Caco-2 (cell line): Measurements from ENCODE around the gene STAT5B. TPM values are rescaled to one million over a fixed set of nuclear protein-coding genes. Genes with fewer than 3 reads are reported as not detected.

Experiments
- BruUV-seq: library from RNA; stranded (reverse); fragments of 400-500 nt; replicated peaks from 2 replicates; lab custom pipeline; 2021; lab: Mats Ljungman, UMichigan
- CTCF ChIA-PET: fragments of 300-600 bp; sonication (Branson Sonifier 250); formaldehyde crosslinking; loops from one replicate; lab custom pipeline; 2022; ENCODE audit warnings: antibody characterized with exemption; lab: Charles Lee
- POLR2A ChIA-PET: fragments of 300-600 bp; sonication (Branson Sonifier 250); formaldehyde crosslinking; loops from one replicate; lab custom pipeline; 2022; ENCODE audit warnings: antibody characterized with exemption; lab: Charles Lee
- DNase-seq, 2 experiments: peaks; one replicate each; pipeline versions ENCODE4 v3.0.0 to v3.0.0-alpha.2; 2020 to 2022
- H3K27me3 ChIP-seq: replicated peaks from 2 replicates; pipeline ENCODE4 v1.6.0; 2011; ENCODE audit warnings: low read length; ENCODE audit not compliant: control insufficient read depth, insufficient read depth
- H3K36me3 ChIP-seq: 2 replicates; pipeline ENCODE4 v1.5.1; 2011; ENCODE audit warnings: low read length; ENCODE audit not compliant: control insufficient read depth, insufficient read depth
- H3K4me1 ChIP-seq: fragments of 250-450 bp; sonication (Bioruptor Pico); 2 replicates; pipeline ENCODE4 v1.5.1; 2020; ENCODE audit warnings: mild to moderate bottlenecking
- H3K4me3 ChIP-seq: 2 replicates; pipeline ENCODE4 v1.5.1; 2011; ENCODE audit warnings: low read depth, mild to moderate bottlenecking, control low read depth, low read length
- H3K9me3 ChIP-seq: fragments of 250-450 bp; sonication (Bioruptor Pico); 2 replicates; pipeline ENCODE4 v1.5.1; 2020; ENCODE audit warnings: mild to moderate bottlenecking, moderate library complexity
- H3K27ac Mint-ChIP-seq: one replicate; pipeline ENCODE4 v1.8.0; 2022; ENCODE audit warnings: mixed read lengths; ENCODE audit not compliant: unreplicated experiment
- H3K27me3 Mint-ChIP-seq: one replicate; pipeline ENCODE4 v1.8.0; 2022; ENCODE audit warnings: mixed read lengths; ENCODE audit not compliant: insufficient read depth, unreplicated experiment
- H3K36me3 Mint-ChIP-seq: one replicate; pipeline ENCODE4 v1.8.0; 2022; ENCODE audit warnings: mild to moderate bottlenecking, mixed read lengths; ENCODE audit not compliant: insufficient read depth, unreplicated experiment
- H3K4me1 Mint-ChIP-seq: one replicate; pipeline ENCODE4 v1.8.0; 2022; ENCODE audit warnings: low read depth, mixed read lengths; ENCODE audit not compliant: unreplicated experiment
- H3K4me3 Mint-ChIP-seq: one replicate; pipeline ENCODE4 v1.8.0; 2022; ENCODE audit warnings: mild to moderate bottlenecking, moderate library complexity, mixed read lengths; ENCODE audit not compliant: unreplicated experiment
- H3K9me3 Mint-ChIP-seq: one replicate; pipeline ENCODE4 v1.8.0; 2022; ENCODE audit warnings: mixed read lengths; ENCODE audit not compliant: unreplicated experiment
- intact Hi-C: fragments of 100-400 bp; cut with micrococcal nuclease; formaldehyde crosslinking; loops from one replicate; pipeline ENCODE4 v1.10.0; 2022; ENCODE audit not compliant: unreplicated experiment
- total RNA-seq: library from RNA; stranded (reverse); gene quantifications from 2 replicates; pipeline ENCODE4 v1.2.3, GENCODE V29; 2022
- TF ChIP-seq, protein P1 (sequence below), 2 experiments: fragments of 200-600 bp in 1 of 2; IDR thresholded peaks; 1 replicate in 1 of 2; 2 replicates in 1 of 2; pipeline versions ENCODE4 v1.5.1 to v1.8.0; 2011 to 2022; ENCODE audit warnings: antibody characterized with exemption in 1 of 2, control low read depth in 1 of 2, inconsistent platforms in 1 of 2, low read depth in 1 of 2, low read length in 1 of 2, mild to moderate bottlenecking in 1 of 2, moderate library complexity in 1 of 2; ENCODE audit not compliant: insufficient read depth in 1 of 2, severe bottlenecking in 1 of 2, unreplicated experiment in 1 of 2

The STAT5B gene
- total RNA-seq, 1 experiment from 2014 or later, result 46.9 TPM

DNA sequence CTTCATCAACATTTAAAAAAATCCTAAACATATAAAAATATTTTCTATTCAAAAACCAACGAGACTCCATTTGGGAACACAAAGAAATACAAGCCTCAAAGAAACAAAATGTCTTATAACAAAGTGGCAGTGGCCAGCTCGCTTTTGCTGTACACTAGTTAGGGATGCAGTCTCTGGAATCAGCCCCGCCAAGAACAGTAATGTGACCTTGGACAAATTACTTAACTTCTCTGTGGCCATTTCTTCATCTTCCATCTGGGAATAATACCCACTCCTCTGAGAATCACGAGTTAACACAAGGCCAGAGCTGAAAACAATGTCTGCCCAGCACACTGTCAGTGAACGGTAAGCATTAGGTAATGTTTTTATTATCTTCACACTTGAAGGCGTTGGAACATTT is 5.6 kb downstream of the STAT5B start:
- CTCF ChIA-PET, result no interaction called here
- Histone ChIP-seq H3K4me3 (no peak overlapping the region), H3K36me3 (no peaks in the 10 kb centered on the region), H3K9me3 (no peaks in the 10 kb centered on the region), H3K4me1 (peaks cover 18% of the 10 kb centered on the region), H3K27me3 (no peaks in the 10 kb centered on the region)
- no peak for DNase-seq
- no peaks in the 10 kb centered on the region for H3K36me3 Mint-ChIP-seq
- H3K4me3 Mint-ChIP-seq, result no peak overlapping the region
- no peaks in the 10 kb centered on the region for H3K27me3 Mint-ChIP-seq
- intact Hi-C loops, result no loop called here
- no peak overlapping the region for H3K27ac Mint-ChIP-seq
- peaks cover 26% of the 10 kb centered on the region for H3K4me1 Mint-ChIP-seq
- no TSS peak for BruUV-seq
- H3K9me3 Mint-ChIP-seq, result no peaks in the 10 kb centered on the region
- POLR2A ChIA-PET, result no interaction called here
- TF ChIP-seq, protein P1, sequence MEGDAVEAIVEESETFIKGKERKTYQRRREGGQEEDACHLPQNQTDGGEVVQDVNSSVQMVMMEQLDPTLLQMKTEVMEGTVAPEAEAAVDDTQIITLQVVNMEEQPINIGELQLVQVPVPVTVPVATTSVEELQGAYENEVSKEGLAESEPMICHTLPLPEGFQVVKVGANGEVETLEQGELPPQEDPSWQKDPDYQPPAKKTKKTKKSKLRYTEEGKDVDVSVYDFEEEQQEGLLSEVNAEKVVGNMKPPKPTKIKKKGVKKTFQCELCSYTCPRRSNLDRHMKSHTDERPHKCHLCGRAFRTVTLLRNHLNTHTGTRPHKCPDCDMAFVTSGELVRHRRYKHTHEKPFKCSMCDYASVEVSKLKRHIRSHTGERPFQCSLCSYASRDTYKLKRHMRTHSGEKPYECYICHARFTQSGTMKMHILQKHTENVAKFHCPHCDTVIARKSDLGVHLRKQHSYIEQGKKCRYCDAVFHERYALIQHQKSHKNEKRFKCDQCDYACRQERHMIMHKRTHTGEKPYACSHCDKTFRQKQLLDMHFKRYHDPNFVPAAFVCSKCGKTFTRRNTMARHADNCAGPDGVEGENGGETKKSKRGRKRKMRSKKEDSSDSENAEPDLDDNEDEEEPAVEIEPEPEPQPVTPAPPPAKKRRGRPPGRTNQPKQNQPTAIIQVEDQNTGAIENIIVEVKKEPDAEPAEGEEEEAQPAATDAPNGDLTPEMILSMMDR (IDR thresholded peaks at IDR 0.05; ENCODE audit: insufficient read depth in 1 of 2, low read depth in 1 of 2, low read length in 1 of 2, severe bottlenecking in 1 of 2, unreplicated experiment in 1 of 2), result no peak

DNA sequence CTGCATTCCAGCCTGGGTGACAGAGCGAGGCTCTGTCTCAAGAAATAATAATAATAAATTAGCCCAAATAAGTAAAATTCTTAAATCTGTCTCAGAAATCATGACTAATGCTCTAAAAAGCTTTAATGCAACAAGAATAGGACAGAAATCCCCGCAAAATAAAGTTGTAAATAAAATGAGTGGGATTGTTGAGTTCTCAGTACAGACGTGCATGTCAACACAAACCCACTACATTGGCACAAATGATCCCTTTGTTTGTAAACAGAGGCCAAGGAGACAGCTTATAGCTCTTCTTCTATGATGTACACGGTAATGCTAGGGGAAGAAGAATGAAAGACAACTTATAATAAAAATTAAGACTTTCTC is 6.0 kb downstream of the STAT5B start:
- peaks cover 22% of the 10 kb centered on the region for H3K4me1 Mint-ChIP-seq
- no peaks in the 10 kb centered on the region for H3K36me3 ChIP-seq
- TF ChIP-seq, protein P1 (IDR thresholded peaks at IDR 0.05; ENCODE audit: insufficient read depth in 1 of 2, low read depth in 1 of 2, low read length in 1 of 2, severe bottlenecking in 1 of 2, unreplicated experiment in 1 of 2), result no peak
- H3K9me3 ChIP-seq, result no peaks in the 10 kb centered on the region
- POLR2A ChIA-PET, result no interaction called here
- no peak for DNase-seq
- no peaks in the 10 kb centered on the region for H3K36me3 Mint-ChIP-seq
- CTCF ChIA-PET, result no interaction called here
- H3K4me3 Mint-ChIP-seq, result no peak overlapping the region
- intact Hi-C loops, result no loop called here
- no peak overlapping the region for H3K27ac Mint-ChIP-seq
- no peaks in the 10 kb centered on the region for H3K27me3 Mint-ChIP-seq
- H3K27me3 ChIP-seq, result no peaks in the 10 kb centered on the region
- no TSS peak for BruUV-seq
- H3K4me3 ChIP-seq, result no peak overlapping the region
- peaks cover 15% of the 10 kb centered on the region for H3K4me1 ChIP-seq
- H3K9me3 Mint-ChIP-seq, result no peaks in the 10 kb centered on the region

DNA sequence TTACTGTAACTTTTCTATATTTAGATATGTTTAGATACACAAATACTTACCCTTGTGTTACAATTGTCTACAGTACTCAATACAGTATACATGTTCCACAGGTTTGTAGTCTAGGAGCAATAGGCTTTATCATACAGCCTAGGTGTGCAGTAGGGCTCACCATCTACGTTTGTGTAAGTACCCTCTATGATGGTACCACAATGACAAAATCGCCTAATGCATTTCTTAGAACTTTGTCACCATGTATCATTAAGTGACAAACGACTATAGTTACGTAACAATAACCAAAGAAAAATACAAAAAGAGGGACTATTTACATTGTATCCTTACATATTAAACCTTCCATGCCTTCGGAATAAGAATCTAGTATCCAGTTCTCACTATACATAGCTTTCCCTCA is 8.0 kb downstream of the STAT5B start:
- Histone ChIP-seq H3K27me3 (no peaks in the 10 kb centered on the region), H3K4me3 (no peak overlapping the region), H3K4me1 (peaks cover 7% of the 10 kb centered on the region; the same call in 1 of the 2 replicates), H3K9me3 (no peaks in the 10 kb centered on the region), H3K36me3 (no peaks in the 10 kb centered on the region)
- no TSS peak for BruUV-seq
- Mint-ChIP-seq H3K27me3 (no peaks in the 10 kb centered on the region), H3K4me3 (no peak overlapping the region), H3K9me3 (no peaks in the 10 kb centered on the region), H3K4me1 (peaks cover 7% of the 10 kb centered on the region), H3K27ac (no peak overlapping the region), H3K36me3 (no peaks in the 10 kb centered on the region)
- no peak for DNase-seq
- CTCF ChIA-PET, result interaction anchor here (1.3 kb wide), 1 partner anchor 46 kb away, joined by 3 read pairs; no protein-coding TSS in a partner anchor
- intact Hi-C loops, result no loop called here
- TF ChIP-seq, protein P1 (IDR thresholded peaks at IDR 0.05; ENCODE audit: insufficient read depth in 1 of 2, low read depth in 1 of 2, low read length in 1 of 2, severe bottlenecking in 1 of 2, unreplicated experiment in 1 of 2), result no peak
- POLR2A ChIA-PET, result no interaction called here
